ENCODE results near the gene HDLBP. TPM values are rescaled to one million over a fixed set of nuclear protein-coding genes. Genes with fewer than 3 reads are reported as not detected.
"Not testable (repeated sequence)": the region's sequence is repeated elsewhere in the genome, so short reads cannot be mapped to it uniquely, and the experiment has no call there.

The HDLBP gene
- total RNA-seq, 1 donor from 2014 or later = 464 TPM

DNA sequence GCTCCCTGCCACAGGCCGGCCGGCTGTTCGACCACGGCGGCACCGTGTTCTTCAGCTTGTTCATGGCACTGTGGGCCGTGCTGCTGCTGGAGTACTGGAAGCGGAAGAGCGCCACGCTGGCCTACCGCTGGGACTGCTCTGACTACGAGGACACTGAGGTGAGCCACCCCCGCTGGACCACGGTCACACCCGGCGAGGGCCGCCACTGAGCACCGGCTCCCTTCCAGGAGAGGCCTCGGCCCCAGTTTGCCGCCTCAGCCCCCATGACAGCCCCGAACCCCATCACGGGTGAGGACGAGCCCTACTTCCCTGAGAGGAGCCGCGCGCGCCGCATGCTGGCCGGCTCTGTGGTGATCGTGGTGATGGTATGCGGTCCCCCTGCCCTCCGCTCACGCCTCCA, 106.2 kb downstream of the HDLBP start:
- DNase-seq (ENCODE audit: low spot score) = no peak

DNA sequence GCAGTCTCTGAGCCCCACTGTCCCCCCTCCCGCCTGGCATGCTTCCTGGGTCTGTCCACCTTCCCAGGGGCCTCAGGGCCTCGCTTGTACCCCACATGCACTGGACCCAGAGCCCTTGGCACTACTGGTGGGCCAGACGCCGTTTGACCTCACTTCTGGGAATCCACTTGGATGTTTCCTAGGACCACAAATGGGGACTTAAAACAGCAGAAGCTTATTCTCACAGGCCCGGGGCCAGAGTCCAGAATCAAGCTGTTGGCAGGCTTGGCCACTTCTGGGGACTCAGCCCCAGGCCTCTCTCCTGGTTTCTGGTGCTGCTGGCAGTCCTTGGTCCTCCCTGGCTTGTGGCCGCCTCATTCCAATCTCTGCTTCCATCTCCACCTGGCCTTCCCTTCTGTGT, 107.4 kb downstream of the HDLBP start:
- DNase-seq (ENCODE audit: low spot score) = no peak

DNA sequence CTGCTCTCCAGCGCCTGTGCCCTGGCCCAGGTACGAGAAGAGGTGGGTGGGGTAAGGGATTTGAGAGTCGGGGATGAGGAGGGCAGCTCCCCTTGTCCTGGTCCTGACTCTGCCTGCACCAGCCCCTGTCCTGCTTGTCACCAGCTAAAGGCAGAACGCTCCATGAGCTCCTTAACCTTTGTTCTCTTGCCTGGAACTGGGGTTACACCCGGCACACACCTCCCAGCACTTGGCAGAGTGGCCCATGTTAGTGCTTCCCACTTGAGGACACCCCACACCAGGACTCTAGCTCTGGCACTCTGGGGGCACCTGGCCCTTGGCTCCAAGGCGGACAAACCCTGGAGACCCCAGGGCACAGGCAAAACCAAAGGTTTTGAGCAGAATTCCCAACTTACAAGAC, 107.8 kb downstream of the HDLBP start:
- DNase-seq (ENCODE audit: low spot score) = no peak

DNA sequence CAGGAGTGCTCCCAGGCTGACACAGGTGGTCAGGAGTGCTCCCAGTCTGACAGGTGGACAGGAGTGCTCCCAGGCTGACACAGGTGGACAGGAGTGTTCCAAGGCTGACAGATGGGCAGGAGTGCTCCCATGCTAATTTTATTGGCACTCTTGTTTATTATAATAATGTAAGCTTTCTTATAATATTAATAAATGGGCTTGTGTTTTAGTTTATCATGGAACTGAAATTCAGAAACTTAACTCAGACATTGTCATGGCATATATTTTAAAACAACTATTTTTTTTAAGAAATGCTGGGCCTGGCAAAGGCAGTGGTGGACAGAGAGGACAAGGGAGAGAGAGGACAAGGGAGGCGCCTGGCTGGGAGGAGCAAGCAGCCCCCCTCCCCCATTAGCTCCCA, 108.3 kb downstream of the HDLBP start:
- DNase-seq (ENCODE audit: low spot score) = no peak

DNA sequence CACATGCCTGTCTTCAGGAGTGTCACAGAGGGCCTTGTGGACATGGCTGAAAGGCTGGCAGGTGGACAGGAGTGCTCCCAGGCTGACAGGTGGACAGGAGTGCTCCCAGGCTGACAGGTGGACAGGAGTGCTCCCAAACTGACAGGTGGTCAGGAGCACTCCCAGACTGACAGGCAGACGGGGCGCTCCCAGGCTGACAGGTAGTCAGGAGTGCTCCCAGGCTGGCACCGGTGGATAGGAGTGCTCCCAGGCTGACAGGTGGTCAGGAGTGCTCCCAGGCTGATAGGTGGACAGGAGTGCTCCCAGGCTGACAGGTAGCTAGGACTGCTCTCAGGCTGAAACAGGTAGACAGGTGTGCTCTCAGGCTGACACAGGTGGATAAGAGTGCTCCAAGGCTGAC, 110.4 kb downstream of the HDLBP start:
- no peak for DNase-seq (ENCODE audit: low spot score)

DNA sequence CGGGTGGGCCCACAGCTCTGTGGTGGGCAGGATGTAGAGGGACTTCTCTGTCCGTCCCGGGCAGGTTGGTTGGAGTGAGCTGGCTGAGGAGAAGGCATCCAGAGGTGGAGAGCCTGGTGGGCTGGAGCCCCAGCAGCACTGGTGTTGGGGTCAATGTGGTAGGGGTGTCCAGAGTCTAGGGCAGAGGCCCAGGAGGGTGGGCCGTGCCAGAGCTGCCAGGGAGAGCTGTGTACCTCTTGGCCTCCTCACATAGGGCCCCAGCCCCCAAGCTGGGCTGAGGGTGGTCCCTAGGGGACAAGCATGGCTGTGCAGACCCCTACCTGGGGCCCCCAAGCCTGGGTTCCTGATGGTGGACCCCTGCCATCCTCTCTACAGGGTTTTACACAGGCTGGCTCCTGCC, 111.0 kb downstream of the HDLBP start:
- DNase-seq (ENCODE audit: low spot score) = no peak

DNA sequence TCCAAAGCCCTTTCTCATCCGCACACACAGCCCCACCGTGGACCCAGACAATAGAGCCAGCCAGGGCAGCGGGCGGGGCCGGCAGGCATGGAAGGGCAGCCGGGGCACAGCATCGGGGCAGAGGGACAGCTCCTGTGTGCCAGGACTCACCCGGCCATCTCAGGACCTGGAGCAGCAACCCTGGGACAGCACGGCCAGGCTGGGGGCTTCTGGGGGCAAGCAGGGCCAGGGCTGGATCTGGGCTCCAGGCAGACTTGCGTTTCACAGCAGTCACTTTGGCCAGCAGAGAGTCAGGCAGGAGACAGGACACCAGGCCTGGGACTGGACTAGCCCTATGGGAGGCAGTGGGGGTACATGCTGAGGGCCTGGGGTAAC, 111.5 kb downstream of the HDLBP start:
- no peak for DNase-seq (ENCODE audit: low spot score)

DNA sequence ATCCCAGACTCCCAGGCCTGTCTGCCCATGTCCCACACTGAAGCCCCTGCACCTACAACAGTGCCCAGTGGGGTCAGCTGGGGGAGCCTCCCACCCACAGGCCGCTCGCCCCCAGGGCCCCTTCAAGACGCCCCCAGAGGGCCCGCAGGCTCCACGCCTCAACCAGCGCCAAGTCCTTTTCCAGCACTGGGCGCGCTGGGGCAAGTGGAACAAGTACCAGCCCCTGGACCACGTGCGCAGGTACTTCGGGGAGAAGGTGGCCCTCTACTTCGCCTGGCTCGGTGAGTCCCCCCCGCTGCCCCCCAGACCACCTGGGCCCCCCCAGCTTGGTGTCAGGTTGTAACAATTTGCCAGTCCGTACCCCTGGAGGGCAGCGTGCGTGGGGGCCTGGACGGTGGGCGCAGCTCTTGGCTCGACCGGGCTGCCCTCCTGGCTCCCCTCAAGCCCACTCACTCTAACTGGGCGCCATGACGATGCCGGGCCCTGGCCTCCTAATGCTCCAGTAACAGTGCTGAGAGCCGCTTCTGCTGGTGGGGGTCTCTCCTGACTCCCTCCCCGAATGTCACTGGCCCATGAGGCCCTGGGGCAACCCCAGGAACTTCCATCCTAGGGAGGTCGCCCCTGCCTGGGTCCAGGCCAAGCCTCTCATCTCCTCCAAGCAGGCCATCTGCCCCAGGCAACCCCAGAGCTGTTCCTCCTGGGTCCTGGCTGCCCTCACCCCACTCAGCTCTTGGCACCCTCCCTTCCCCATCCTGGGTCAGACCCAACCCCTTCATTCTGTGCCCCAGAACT, 112.1 kb downstream of the HDLBP start:
- DNase-seq (ENCODE audit: low spot score) = no peak

DNA sequence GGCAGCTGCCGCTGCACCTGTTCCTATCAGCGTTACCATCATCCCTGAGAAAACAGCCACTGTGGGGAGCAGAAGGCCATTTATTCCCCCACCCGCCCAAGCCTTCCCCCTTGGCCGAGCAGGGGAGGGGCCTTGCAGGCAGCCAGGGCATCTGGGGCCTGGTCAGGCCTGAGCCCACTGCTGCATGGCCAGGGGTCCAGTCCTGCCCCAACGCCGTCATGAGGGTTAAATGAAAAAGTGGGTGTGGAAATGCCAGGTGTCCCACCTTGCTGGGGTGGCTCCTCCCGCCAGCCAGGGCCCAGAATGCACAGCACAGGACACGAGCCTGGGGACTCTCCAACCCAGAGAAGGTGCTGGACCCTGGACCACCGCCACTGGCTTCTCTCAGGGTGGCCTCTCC, 112.8 kb downstream of the HDLBP start:
- DNase-seq (ENCODE audit: low spot score) = no peak

DNA sequence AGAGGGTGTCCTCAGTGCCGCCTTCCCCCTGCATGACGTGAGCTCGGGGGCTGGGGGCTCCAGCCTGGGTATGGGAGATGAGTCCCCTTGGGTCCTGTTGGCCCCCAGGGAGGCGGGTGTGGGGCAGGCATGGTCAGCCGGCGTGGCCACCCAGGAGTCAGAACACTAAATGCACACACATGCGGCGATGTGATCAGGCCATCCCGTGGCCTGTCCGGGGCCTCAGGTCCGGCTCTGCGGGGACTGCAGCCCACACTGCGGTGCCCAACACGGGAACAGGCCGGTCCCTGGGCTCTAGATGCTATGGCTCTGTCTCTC, 113.2 kb downstream of the HDLBP start:
- DNase-seq (ENCODE audit: low spot score) = no peak

DNA sequence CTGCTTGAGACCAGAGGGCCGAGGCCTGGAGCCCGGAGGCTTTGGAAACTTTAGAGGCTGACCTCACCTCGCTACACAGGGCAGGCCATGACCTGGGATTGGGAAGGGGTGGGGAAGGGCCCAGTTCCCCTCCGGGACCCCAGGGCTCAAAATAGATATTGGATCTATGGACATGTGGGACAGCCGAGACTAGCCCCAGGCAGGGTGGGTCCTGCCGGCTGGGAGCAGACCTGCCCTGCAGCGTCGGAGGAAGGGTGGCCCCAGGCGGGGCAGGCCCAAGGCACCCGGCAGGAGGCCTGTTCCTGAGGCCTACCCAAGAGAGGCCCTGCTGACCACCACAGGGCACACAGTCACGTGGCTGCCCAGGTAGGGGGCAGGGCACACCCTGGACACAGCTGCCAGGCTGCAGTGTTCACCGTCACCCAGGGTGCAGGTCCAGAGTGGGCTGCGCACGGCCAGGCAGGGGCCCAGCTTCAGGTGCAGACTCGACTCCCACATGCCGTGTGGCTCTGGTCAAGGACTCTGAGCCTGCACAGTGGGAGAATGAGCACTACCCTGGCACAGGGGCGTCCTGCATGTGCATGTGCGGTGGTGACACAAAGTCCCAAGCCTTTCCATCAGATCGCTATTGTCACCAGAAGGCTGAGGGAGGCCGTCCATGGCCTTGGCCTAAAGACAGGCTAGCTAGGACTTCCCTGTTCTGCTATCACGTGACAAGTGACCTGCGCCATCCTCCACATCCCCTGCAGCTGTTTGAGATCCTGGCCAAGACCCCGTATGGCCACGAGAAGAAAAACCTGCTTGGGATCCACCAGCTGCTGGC, 113.8 kb downstream of the HDLBP start:
- DNase-seq (ENCODE audit: low spot score) = no peak

DNA sequence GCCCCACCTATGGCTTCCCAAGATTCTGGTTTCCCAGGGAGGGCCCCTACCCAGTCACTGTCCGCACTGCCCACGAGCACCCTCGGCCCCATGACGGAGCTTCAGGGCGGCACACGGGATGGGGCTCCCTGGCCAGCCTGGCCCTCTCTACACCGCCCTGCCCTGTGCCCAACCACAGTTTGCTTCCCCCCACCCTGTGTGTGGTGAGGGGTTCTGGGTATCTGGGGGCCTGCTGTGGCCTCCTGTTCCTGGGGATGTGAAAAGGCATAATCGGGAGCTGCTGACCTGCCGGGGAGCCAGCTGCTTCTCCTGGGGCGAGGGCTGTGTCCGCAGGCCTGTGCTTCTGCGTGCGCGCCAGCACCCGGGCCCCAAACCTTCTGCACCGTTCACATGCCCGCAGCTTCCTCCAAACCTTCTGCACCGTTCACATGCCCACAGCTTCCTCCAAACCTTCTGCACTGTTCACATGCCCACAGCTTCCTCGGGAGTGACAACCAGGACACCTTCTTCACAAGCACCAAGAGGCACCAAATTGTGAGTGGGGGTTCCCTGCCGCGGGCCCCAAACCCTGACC, 114.6 kb downstream of the HDLBP start:
- DNase-seq (ENCODE audit: low spot score) = no peak

DNA sequence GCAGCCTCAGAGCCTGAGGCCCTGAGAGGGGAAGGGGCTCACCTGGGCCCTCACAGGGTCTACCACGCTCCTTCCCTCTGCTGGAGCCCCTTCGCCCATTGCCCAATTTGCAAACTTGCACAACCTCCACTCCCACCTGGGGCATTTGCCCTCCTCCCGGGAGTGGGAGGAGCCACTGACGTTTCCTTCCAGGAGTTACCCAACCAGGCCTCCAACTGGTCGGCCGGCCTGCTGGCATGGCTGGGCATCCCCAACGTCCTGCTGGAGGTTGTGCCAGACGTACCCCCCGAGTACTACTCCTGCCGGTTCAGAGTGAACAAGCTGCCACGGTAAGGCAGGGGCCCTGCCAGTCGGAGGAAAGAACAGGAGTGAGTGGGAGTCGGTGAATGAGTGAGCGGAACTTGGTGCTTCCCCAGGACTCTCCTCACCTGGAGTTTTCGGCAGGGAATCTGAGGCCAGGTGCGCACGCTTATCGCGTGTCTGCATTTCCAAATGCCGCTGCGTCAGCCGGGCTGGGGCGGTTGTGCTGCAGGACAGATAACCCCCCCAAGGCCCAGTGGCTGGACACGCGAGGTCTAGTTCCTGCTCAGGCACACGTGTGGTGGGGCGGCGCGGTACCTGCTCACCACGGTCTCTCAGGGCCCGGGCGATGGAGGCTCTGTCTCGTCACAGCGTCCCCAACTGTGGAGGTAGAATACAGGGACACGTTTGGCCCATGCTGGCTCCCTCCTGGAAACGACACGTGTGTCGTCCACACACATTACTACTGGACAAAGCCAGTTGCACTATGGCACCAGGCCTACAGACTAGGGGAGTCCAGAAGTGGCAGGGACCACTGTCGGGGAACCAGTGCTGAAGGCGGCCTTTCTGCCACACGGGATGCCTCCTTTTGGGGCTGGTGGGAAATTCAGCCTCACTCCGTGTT, 115.3 kb downstream of the HDLBP start:
- DNase-seq (ENCODE audit: low spot score) = no peak

DNA sequence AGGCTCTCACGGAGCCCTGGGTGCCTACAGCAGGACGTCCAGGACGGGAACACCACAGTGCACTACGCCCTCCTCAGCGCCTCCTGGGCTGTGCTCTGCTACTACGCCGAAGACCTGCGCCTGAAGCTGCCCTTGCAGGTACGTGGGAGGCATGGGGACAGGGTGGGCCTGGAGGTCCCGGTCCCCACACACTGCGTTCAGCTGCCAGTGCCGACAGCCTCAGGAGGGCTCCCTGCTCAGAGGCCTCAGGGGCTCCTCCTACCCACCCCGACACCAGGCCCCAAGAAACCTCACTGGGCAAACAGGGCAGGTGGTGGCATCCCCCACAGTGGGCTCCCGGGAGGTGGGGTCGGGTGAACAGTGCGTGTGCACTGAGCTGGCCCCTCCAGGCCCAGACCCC, 116.2 kb downstream of the HDLBP start:
- DNase-seq (ENCODE audit: low spot score) = no peak

DNA sequence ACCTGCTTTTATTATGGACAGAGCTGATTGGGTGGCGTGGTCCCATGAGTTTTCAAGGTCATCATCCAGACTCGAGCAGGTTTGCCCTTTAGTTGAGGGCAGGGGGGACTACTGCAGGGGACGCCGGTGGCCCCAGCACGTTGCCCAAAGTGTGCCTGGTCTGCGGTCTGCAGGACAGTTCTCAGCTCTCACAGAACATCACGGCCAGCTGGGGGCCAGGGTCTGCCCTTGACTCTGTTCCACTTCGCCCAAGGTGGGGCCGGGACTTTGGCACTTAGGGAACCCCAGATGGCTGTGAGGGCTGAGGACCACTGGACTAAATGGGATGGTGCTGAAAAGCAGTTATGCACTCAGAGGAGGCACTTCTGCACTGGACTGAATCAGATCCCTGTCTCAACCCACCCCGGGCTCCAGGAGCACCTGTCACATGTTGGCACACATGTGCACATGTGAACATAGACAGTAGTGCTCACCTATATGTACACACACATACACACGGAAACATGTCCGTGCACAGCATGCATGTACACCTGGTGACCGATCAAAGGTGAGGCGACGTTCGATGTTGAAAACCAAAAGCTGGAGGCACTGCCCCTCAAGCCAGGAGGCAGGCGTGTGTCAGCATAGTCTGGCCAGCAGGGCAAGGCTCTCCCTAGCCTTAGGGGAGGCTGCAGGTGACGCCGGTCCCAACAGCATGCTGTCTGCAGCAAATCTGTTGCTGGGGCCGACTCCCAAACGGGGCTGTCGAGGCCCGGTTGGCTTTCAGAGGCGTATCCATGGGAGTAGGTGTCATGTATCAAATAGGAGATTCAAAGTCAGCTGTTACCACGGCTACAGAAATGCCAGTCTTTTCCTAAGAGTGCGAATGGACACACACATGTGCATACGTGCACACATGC, 116.8 kb downstream of the HDLBP start:
- DNase-seq (ENCODE audit: low spot score) = no peak

DNA sequence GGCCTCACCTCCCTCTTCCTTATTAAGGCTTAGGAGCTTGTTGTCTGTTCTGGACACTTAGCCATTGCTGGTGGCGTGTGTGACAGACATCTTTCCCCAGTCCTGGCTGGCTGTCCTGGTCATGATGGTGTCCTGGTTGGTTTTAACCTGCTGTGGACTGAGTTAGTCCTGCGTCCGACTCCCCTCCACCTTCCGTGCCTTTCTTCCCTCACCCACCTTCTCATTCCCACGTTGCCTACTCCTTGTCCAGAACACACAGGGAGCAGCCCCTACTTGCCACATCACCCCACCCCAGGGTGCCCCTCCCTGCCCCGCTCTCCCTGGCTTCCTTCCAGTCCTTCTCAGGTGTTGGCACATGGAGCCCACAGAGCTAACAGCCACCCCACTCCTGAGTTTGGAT, 117.5 kb downstream of the HDLBP start:
- no peak for DNase-seq (ENCODE audit: low spot score)

DNA sequence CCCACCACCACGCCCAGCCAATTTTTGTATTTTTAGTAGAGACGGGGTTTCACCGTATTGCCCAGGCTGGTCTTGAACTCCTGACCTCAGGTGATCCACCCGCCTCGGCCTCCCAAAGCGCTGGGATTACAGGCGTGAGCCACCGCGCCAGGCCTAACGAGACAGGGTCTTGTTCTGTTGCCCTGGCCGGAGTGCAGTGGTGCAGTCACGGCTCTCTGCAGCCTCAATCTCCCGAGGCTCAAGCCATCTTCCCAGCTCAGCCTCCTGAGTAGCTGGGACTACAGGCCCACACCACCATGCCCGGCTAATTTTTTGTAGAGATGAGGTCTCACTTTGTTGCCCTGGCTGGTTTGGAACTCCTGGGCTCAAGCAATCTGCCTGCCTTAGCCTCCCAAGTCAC, 118.2 kb downstream of the HDLBP start:
- not testable (repeated sequence) for DNase-seq (ENCODE audit: low spot score)

DNA sequence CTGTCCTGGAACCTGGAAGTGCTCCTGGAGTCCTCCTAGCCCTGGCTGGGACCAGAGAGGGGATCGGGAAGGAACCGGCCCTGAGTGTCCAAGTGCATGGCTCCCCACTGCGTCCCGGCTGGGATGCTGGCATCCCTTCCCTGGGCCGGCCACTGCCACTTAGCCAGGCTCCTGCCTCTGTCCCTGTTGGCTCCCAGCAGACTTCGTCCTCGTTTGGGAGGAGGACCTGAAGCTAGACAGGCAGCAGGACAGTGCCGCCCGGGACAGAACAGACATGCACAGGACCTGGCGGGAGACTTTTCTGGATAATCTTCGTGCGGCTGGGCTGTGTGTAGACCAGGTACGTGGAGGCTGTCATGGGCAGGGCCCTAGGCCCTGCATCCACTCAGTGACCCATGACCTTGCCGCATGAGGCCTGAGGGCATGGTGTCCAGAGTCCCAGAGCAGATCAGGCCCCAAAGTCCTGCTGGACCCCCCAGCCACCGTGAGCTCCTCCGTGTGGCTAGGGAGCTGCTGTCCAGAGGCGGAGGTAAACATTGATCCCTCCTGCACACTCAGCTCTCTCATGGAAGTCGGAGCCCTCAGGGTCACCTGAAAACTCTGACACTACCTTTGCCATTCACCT, 119.9 kb downstream of the HDLBP start:
- DNase-seq (ENCODE audit: low spot score) = no peak

DNA sequence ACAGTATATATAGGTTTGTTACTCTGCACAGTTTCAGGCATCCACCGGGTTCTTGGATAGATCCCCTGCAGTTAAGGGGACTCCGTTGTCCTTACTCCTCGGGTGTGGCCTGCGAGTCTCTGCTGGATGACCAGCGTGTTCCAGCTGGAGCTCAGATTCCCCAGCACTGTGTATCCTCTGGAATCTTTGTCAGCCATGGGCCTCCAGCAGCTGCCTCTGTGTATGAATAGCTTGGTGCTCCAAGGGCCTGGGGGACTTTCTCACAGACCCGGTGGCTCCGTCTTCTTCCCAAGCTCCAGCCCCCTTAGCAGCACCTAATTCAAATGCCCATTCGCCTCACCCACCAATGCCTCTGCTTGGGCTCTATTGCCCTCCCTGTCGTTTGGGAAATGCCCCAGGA, 120.7 kb downstream of the HDLBP start:
- DNase-seq (ENCODE audit: low spot score) = no peak

DNA sequence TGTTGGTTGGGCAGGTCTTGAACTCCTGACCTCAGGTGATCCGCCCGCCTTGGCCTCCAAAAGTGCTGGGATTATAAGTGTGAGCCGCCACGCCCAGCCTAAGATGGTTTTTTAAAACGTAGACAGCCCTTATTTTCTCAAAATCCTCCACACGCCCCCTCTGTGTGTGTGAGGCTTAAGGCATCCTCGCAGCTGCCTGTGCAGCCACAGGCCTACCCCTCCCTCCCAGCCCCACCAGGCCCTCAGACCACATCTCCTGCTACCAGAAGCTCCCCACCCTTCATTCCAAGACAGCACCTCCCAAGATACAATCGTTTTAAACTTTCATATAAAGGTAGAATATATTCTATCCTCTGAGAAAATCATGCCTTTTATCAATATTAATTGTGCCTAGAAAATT, 122.2 kb downstream of the HDLBP start:
- no peak for DNase-seq (ENCODE audit: low spot score)

DNA sequence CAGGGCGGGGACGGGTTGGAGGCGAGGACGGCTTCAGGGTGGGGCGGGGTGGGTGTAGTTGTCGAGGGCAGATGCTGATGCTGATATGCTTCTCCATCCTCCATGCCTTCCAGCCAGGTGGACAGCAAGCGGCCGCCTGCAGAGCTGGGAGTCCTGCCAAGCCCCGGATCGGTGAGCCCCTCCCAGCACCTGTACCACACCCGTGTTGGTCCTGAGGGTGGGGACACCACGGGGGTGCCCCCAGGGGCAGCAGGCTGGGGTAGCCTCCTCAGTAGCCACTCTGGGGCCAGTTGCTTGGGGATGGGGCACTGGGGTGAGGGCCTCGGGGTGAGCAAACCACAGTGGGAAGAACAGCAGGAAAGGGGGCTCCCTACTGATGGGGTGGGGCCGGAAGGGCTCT, 124.4 kb downstream of the HDLBP start:
- DNase-seq (ENCODE audit: low spot score) = no peak

Measured in mucosa of gallbladder (tissue), 1 donor.